K562 (cell line): ENCODE measurements around the gene NDUFC2. TPM values are rescaled to one million over a fixed set of nuclear protein-coding genes. Genes with fewer than 3 reads are reported as not detected.

Experiments
- ATAC-seq: fragments of 200-7000 bp; cut with Tn5 transposase; 3 replicates; pipeline ENCODE4 v1.9.1; 2020; ENCODE audit warnings: moderate library complexity
- BruUV-seq: library from RNA; stranded (reverse); fragments of 400-500 nt; replicated peaks from 2 replicates; lab custom pipeline; 2021; lab: Mats Ljungman, UMichigan
- CTCF ChIA-PET: fragments of 300-600 bp; formaldehyde crosslinking; extraction: SDS; loops from one replicate; lab custom pipeline; 2021; ENCODE audit warnings: low intra/inter-chr PET ratio; lab: Yijun Ruan, JAX
- POLR2A ChIA-PET: fragments of 300-600, 350-650 bp; sonication (Branson Sonifier 250); formaldehyde crosslinking; extraction: SDS; loops from one replicate; lab custom pipeline; 2021; ENCODE audit warnings: antibody characterized with exemption, inconsistent platforms; lab: Yijun Ruan, JAX
- DNase-seq, 4 experiments: peaks; one replicate each; pipeline versions ENCODE4 v3.0.0 to v3.0.0-alpha.2; 2011 to 2018; ENCODE audit warnings: low spot score in 3 of 4, mixed read lengths in 3 of 4; ENCODE audit errors: extremely low read depth in 1 of 4
- FAIRE-seq: peaks from 2 replicates; lab custom pipeline; 2011; peaks lifted over from hg19 to GRCh38; lab: Jason Lieb, UNC
- H2AFZ ChIP-seq: 2 replicates; pipeline ENCODE4 v1.6.0; 2011; ENCODE audit warnings: low read depth, low read length, control low read depth, inconsistent platforms
- H3K27ac ChIP-seq: fragments of 200-600 bp; 3 replicates; pipeline ENCODE4 v1.8.0; 2011; ENCODE audit warnings: low read depth, mild to moderate bottlenecking, control low read depth, inconsistent platforms, low read length, moderate library complexity, mixed read lengths; ENCODE audit errors: extremely low read depth
- H3K27me3 ChIP-seq, 2 experiments: fragments of 300-600 bp in 1 of 2; 2 replicates in 1 of 2; 3 replicates in 1 of 2; pipeline versions ENCODE4 v1.6.0 to v1.8.0; 2011; ENCODE audit warnings: inconsistent platforms in 2 of 2, low read length in 2 of 2, mild to moderate bottlenecking in 1 of 2, mixed read lengths in 1 of 2, moderate library complexity in 1 of 2; ENCODE audit not compliant: control insufficient read depth in 2 of 2, insufficient read depth in 2 of 2
- H3K36me3 ChIP-seq: fragments of 300-600 bp; 3 replicates; pipeline ENCODE4 v1.8.0; 2011; ENCODE audit warnings: mild to moderate bottlenecking, low read length, inconsistent platforms; ENCODE audit not compliant: control insufficient read depth, insufficient read depth
- H3K4me1 ChIP-seq, 2 experiments: fragments of 200-600 bp in 1 of 2; replicated peaks in 1 of 2; 2 replicates in 1 of 2; 3 replicates in 1 of 2; pipeline versions ENCODE4 v1.5.1 to v1.8.0; 2011; ENCODE audit warnings: inconsistent platforms in 2 of 2, low read length in 2 of 2, mild to moderate bottlenecking in 1 of 2, mixed read lengths in 1 of 2, moderate library complexity in 1 of 2; ENCODE audit not compliant: control insufficient read depth in 2 of 2, insufficient read depth in 2 of 2
- H3K4me2 ChIP-seq: 2 replicates; pipeline ENCODE4 v1.6.1; 2011; ENCODE audit warnings: low read length, control low read depth, inconsistent platforms, mixed read lengths; ENCODE audit not compliant: insufficient read depth
- H3K4me3 ChIP-seq: fragments of 200-600 bp; sonication (generic), shearing (Covaris generic); 2 replicates; pipeline ENCODE4 v1.5.1; 2016; ENCODE audit warnings: control low read depth, inconsistent platforms
- H3K79me2 ChIP-seq: fragments of 200-600 bp; 3 replicates; pipeline ENCODE4 v1.8.0; 2011; ENCODE audit warnings: low read length, inconsistent platforms; ENCODE audit not compliant: control insufficient read depth, insufficient read depth
- H3K9ac ChIP-seq, 2 experiments: 2 replicates each; pipeline versions ENCODE4 v1.6.0 to v1.6.1; 2011; ENCODE audit warnings: low read depth in 2 of 2, low read length in 2 of 2, control low read depth in 1 of 2, inconsistent platforms in 1 of 2, mild to moderate bottlenecking in 1 of 2, mixed read lengths in 1 of 2; ENCODE audit not compliant: insufficient read depth in 1 of 2
- H3K9me1 ChIP-seq: one replicate; pipeline ENCODE4 v1.6.0; 2011; ENCODE audit warnings: inconsistent platforms, mild to moderate bottlenecking, low read length, moderate library complexity; ENCODE audit not compliant: control insufficient read depth, insufficient read depth
- H3K9me3 ChIP-seq: replicated peaks from 2 replicates; pipeline ENCODE4 v1.5.1; 2011; ENCODE audit warnings: low read depth, low read length, inconsistent platforms; ENCODE audit not compliant: control insufficient read depth, insufficient read depth
- H4K20me1 ChIP-seq: replicated peaks from 2 replicates; pipeline ENCODE4 v1.6.1; 2011; ENCODE audit warnings: low read length, inconsistent platforms, mixed read lengths; ENCODE audit not compliant: control insufficient read depth, insufficient read depth
- ARID1B ChIP-seq: fragments of 450-650 bp; IDR thresholded peaks from 2 replicates; pipeline ENCODE4 v1.6.1; 2016; ENCODE audit warnings: antibody characterized with exemption, mild to moderate bottlenecking, inconsistent platforms
- BACH1 ChIP-seq: fragments of 200-800 bp; sonication (Bioruptor generic); IDR thresholded peaks from 2 replicates; pipeline ENCODE4 v1.6.1; 2016; ENCODE audit warnings: missing genetic modification characterization, missing compliant biosample characterization
- HNRNPK ChIP-seq: fragments of 200-400 bp; formaldehyde crosslinking; IDR thresholded peaks from one replicate; pipeline ENCODE4 v1.6.1; 2018; ENCODE audit warnings: mild to moderate bottlenecking, low read depth, low read length; ENCODE audit not compliant: poor library complexity, severe bottlenecking
- MAFF ChIP-seq: IDR thresholded peaks from 2 replicates; pipeline ENCODE4 v1.6.1; 2012; ENCODE audit warnings: low read length, improper control_type of control experiment
- MECOM ChIP-seq: fragments of 250-450 bp; sonication (Bioruptor Pico); IDR thresholded peaks from 2 replicates; pipeline ENCODE4 v1.8.0; 2022; ENCODE audit warnings: inconsistent platforms
- POLR2B ChIP-seq: fragments of 450-650 bp; IDR thresholded peaks from 2 replicates; pipeline ENCODE4 v1.6.1; 2018; ENCODE audit warnings: low read depth; ENCODE audit not compliant: partially characterized antibody
- RBFOX2 ChIP-seq: fragments of 200-400 bp; formaldehyde crosslinking; IDR thresholded peaks from 2 replicates; pipeline ENCODE4 v1.6.1; 2017; ENCODE audit warnings: low read depth, mild to moderate bottlenecking, low read length, moderate library complexity
- RBM22 ChIP-seq: fragments of 200-400 bp; formaldehyde crosslinking; IDR thresholded peaks from 2 replicates; pipeline ENCODE4 v1.6.1; 2018; ENCODE audit warnings: low read length, low read depth; ENCODE audit not compliant: poor library complexity, severe bottlenecking
- SMARCC2 ChIP-seq: fragments of 450-650 bp; IDR thresholded peaks from 2 replicates; pipeline ENCODE4 v1.6.1; 2017; ENCODE audit warnings: antibody characterized with exemption, moderate library complexity, mild to moderate bottlenecking, low read depth
- SMC3 ChIP-seq: conservative IDR thresholded peaks from 2 replicates; pipeline ENCODE4 v1.6.1; 2011; ENCODE audit warnings: low read depth, low read length, improper control_type of control experiment; ENCODE audit not compliant: insufficient read depth
- TAF9B ChIP-seq: fragments of 450-650 bp; IDR thresholded peaks from 2 replicates; pipeline ENCODE4 v1.6.1; 2018; ENCODE audit warnings: mild to moderate bottlenecking; ENCODE audit not compliant: partially characterized antibody
- ZNF224 ChIP-seq: sonication (generic); formaldehyde crosslinking; IDR thresholded peaks from 2 replicates; pipeline ENCODE4 v1.8.0; 2022; ENCODE audit warnings: mild to moderate bottlenecking, missing genetic modification reagents
- ZNF282 ChIP-seq: sonication (generic); formaldehyde crosslinking; IDR thresholded peaks from 2 replicates; pipeline ENCODE4 v1.8.1; 2023; ENCODE audit warnings: missing genetic modification reagents
- ZNF445 ChIP-seq: fragments of 250-450 bp; sonication (Bioruptor Pico); IDR thresholded peaks from 2 replicates; pipeline ENCODE4 v1.4.0; 2020; ENCODE audit warnings: low read depth, mild to moderate bottlenecking, moderate library complexity
- WGBS: fragments of 100-300 bp; shearing (Covaris generic); methylation state at CpG from one replicate; pipeline ENCODE4 v1.1.6; 2016; ENCODE audit warnings: low coverage, mixed read lengths; ENCODE audit not compliant: insufficient coverage; ENCODE audit errors: missing lambda C conversion rate; 5-methylcytosine and 5-hydroxymethylcytosine counted together
- in situ Hi-C: fragments of 300-500 bp; cut with MboI; formaldehyde crosslinking; loops from 4 replicates; pipeline ENCODE4 v1.15.0; 2018; ENCODE audit warnings: inconsistent platforms, mixed read lengths
- intact Hi-C: fragments of 100-400 bp; cut with micrococcal nuclease; formaldehyde crosslinking; loops from 2 replicates; pipeline ENCODE4 v1.14.2; 2022
- polyA plus RNA-seq, 8 experiments: library from polyadenylated mRNA; depleted of rRNA in 4 of 8; stranded (reverse) in 5 of 8; unstranded in 3 of 8; fragments of >200 nt; fragmentation: Nextera tagmentation in 2 of 8; fragmentation: Illumina TruSeq in 1 of 8; extraction: Ambion mirVana in 2 of 8; extraction: Trizol in 1 of 8; gene quantifications; 2 replicates each; pipeline versions ENCODE4 v1.2.1 to v1.2.3, GENCODE V29; 2011 to 2014; ENCODE audit warnings: inconsistent platforms in 1 of 8, missing spikeins in 1 of 8
- total RNA-seq, 7 experiments: library from RNA; depleted of rRNA in 6 of 7; stranded (reverse); fragments of >200 nt in 6 of 7; fragmentation: Illumina TruSeq in 2 of 7; extraction: Trizol in 2 of 7; gene quantifications; 2 replicates each; pipeline versions ENCODE4 v1.2.1 to v1.2.3, GENCODE V29; 2011 to 2021; ENCODE audit warnings: low replicate concordance in 1 of 7
- TF ChIP-seq, protein P1 (sequence below), 2 experiments: fragments of 450-650 bp; conservative IDR thresholded peaks; 2 replicates each; pipeline ENCODE4 v1.6.1; 2017; ENCODE audit warnings: mild to moderate bottlenecking in 2 of 2, moderate library complexity in 2 of 2
- TF ChIP-seq, protein P2 (sequence below): fragments of 450-650 bp; IDR thresholded peaks from 2 replicates; pipeline ENCODE4 v1.6.1; 2016
- TF ChIP-seq, protein P3 (sequence below): sonication (generic); formaldehyde crosslinking; IDR thresholded peaks from 2 replicates; pipeline ENCODE4 v1.8.0; 2022; ENCODE audit warnings: mild to moderate bottlenecking, missing genetic modification reagents

The NDUFC2 gene
- total and polyA plus RNA-seq, 9 of the 15 experiments (the other 6 are each of a cell fraction or from before 2014, with no cell fraction given): 168 to 1,119 (median 442) TPM

DNA sequence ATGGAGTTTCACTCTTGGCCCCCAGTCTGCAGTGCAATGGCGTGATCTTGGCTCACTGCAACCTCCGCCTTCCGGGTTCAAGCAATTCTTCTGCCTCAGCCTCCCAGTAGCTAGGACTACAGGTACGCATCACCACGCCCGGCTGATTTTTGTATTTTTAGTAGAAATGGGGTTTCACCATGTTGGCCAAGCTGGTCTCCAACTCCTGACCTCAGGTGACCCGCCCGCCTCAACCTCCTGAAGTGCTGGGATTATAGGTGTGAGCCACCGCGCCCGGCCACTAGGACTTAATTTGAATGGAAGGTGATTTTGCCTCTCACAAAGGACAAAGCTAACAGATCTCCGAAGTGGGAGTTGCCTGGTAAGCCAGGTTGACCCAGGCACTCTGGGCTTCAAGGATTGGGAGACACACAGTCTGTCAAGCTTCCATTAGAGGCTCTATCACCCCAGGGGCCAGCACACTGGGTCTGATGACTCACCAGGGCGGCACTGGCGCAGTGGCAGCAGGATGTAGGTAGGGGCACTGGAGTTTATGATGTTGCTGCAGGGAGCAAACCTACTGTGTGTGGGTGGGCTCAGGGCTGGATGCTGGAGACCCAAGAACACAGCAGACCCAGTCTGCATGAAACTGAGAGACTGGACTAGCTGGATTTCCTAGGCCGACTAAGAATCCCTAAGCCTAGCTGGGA is 38.8 kb downstream of the NDUFC2 start:
- Histone ChIP-seq H3K36me3 (no peaks in the 10 kb centered on the region), H3K27ac (peak overlapping the region; percentile 75), H2AFZ (peak overlapping the region; percentile 95), H4K20me1 (no peaks in the 10 kb centered on the region), H3K4me3 (no peak overlapping the region), H3K9me3 (no peaks in the 10 kb centered on the region), H3K4me2 (peak overlapping the region; percentile 71), H3K4me1 (peaks cover 28 to 29% of the 10 kb centered on the region in 2 experiments), H3K27me3 (no peaks in the 10 kb centered on the region; a peak in 1 of 5 replicates), H3K79me2 (no peaks in the 10 kb centered on the region), H3K9ac (peak overlapping the region; percentile 4 to 86; a peak in 3 of 4 replicates), H3K9me1 (no peaks in the 10 kb centered on the region)
- FAIRE-seq (peak; percentile 19), DNase-seq (peak; percentile 46 to 70 (median 57)), ATAC-seq (peak; percentile 71)
- CTCF ChIA-PET: no interaction called here
- BruUV-seq: no TSS peak
- in situ Hi-C loops (no loop called here), intact Hi-C loops (loop anchor here (10.0 kb wide), 1 partner anchor 386 kb away; no protein-coding TSS in a partner anchor)
- 50% methylated on average over 15 of the region's 15 CpGs for WGBS
- POLR2A ChIA-PET: interaction anchor here (0.7 to 1.2 kb wide), 6 partner anchors 9 to 147 kb away, joined by 3 to 5 read pairs (median 3); partner anchors contain the start of gene KCTD21
- TF ChIP-seq, protein P1, sequence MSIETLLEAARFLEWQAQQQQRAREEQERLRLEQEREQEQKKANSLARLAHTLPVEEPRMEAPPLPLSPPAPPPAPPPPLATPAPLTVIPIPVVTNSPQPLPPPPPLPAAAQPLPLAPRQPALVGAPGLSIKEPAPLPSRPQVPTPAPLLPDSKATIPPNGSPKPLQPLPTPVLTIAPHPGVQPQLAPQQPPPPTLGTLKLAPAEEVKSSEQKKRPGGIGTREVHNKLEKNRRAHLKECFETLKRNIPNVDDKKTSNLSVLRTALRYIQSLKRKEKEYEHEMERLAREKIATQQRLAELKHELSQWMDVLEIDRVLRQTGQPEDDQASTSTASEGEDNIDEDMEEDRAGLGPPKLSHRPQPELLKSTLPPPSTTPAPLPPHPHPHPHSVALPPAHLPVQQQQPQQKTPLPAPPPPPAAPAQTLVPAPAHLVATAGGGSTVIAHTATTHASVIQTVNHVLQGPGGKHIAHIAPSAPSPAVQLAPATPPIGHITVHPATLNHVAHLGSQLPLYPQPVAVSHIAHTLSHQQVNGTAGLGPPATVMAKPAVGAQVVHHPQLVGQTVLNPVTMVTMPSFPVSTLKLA (conservative IDR thresholded peaks at IDR 0.05): no peak
- TF ChIP-seq, protein P2, sequence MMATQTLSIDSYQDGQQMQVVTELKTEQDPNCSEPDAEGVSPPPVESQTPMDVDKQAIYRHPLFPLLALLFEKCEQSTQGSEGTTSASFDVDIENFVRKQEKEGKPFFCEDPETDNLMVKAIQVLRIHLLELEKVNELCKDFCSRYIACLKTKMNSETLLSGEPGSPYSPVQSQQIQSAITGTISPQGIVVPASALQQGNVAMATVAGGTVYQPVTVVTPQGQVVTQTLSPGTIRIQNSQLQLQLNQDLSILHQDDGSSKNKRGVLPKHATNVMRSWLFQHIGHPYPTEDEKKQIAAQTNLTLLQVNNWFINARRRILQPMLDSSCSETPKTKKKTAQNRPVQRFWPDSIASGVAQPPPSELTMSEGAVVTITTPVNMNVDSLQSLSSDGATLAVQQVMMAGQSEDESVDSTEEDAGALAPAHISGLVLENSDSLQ: no peak
- TF ChIP-seq ZNF282 (CRISPR knock-in tag) (no peak), POLR2B (no peak), BACH1 (tag) (no peak), RBFOX2 (peak; percentile 45), ZNF224 (CRISPR knock-in tag) (no peak), MECOM (CRISPR knock-in tag) (peak; percentile 20; the same call in 1 of the 2 replicates), TAF9B (no peak), ARID1B (no peak; the same call in 1 of the 2 replicates), SMC3 (no peak), HNRNPK (no peak), RBM22 (no peak), MAFF (no peak), SMARCC2 (no peak), ZNF445 (CRISPR knock-in tag) (no peak)
- TF ChIP-seq, protein P3, sequence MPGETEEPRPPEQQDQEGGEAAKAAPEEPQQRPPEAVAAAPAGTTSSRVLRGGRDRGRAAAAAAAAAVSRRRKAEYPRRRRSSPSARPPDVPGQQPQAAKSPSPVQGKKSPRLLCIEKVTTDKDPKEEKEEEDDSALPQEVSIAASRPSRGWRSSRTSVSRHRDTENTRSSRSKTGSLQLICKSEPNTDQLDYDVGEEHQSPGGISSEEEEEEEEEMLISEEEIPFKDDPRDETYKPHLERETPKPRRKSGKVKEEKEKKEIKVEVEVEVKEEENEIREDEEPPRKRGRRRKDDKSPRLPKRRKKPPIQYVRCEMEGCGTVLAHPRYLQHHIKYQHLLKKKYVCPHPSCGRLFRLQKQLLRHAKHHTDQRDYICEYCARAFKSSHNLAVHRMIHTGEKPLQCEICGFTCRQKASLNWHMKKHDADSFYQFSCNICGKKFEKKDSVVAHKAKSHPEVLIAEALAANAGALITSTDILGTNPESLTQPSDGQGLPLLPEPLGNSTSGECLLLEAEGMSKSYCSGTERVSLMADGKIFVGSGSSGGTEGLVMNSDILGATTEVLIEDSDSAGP (CRISPR knock-in tag): no peak
